ENCODE measurements around the gene HCN4. TPM values are rescaled to one million over a fixed set of nuclear protein-coding genes. Genes with fewer than 3 reads are reported as not detected.

HCN4 gene
- total and polyA plus RNA-seq, 2 of the 8 experiments (the other 6 are each of a cell fraction or from before 2014, with no cell fraction given), result 3.7 to 8.5 TPM

- no peak for TF ChIP-seq CTBP2 (IDR thresholded peaks at IDR 0.05; ENCODE audit: borderline replicate concordance, insufficient read depth, insufficient read length, low read length)
Measured at GRCh38 chr15:73318463-73319351, 50.1 kb downstream of the HCN4 start (continued).
